SKM-1 (cell line): ENCODE data around the gene VPS41.

Source experiments
- DNase-seq: peaks from one replicate; lab custom pipeline; 2025; ENCODE audit not compliant: unreplicated experiment; lab: John Stamatoyannopoulos, UW

VPS41 gene

GRCh38 chr7:38907066-38907465, 1.9 kb downstream of the VPS41 start:
- no peak for DNase-seq

GRCh38 chr7:38905056-38905759, 3.8 kb downstream of the VPS41 start:
- no peak for DNase-seq

- no peak for DNase-seq
These were observed 5.9 kb downstream of the VPS41 start for GRCh38 chr7:38903057-38903456.

- no peak for DNase-seq
These were observed 6.5 kb downstream of the VPS41 start for GRCh38 chr7:38902449-38902848.

- no peak for DNase-seq
These were observed 15.9 kb downstream of the VPS41 start for GRCh38 chr7:38893061-38893460.

- DNase-seq: no peak
These were observed 18.4 kb downstream of the VPS41 start for GRCh38 chr7:38890597-38890996.

- no peak for DNase-seq
These were observed 19.0 kb downstream of the VPS41 start for GRCh38 chr7:38889872-38890432.

GRCh38 chr7:38889079-38889478, 19.9 kb downstream of the VPS41 start:
- no peak for DNase-seq

- DNase-seq: no peak
These were observed 22.7 kb downstream of the VPS41 start for GRCh38 chr7:38886265-38886664.

- DNase-seq: no peak
These were observed 25.3 kb downstream of the VPS41 start for GRCh38 chr7:38883706-38884105.

- no peak for DNase-seq
These were observed 26.9 kb downstream of the VPS41 start for GRCh38 chr7:38881947-38882684.

GRCh38 chr7:38881015-38881414, 28.0 kb downstream of the VPS41 start:
- DNase-seq: no peak

GRCh38 chr7:38880454-38880853, 28.5 kb downstream of the VPS41 start:
- no peak for DNase-seq

GRCh38 chr7:38880035-38880434, 29.0 kb downstream of the VPS41 start:
- no peak for DNase-seq

- DNase-seq: no peak
These were observed 30.1 kb downstream of the VPS41 start for GRCh38 chr7:38878694-38879457.

GRCh38 chr7:38873433-38873832, 35.6 kb downstream of the VPS41 start:
- DNase-seq: no peak

- DNase-seq: no peak
These were observed 36.8 kb downstream of the VPS41 start for GRCh38 chr7:38872202-38872601.

GRCh38 chr7:38870147-38870546, 38.8 kb downstream of the VPS41 start:
- DNase-seq: no peak

GRCh38 chr7:38863601-38864291, 45.2 kb downstream of the VPS41 start:
- DNase-seq: no peak

- no peak for DNase-seq
These were observed 46.3 kb downstream of the VPS41 start for GRCh38 chr7:38862666-38863065.
